CD1c-positive myeloid dendritic cell (primary cell): ENCODE measurements around the gene RTN4R.
A peak's percentile ranks its signal among the peaks of the same experiment; 100 is the strongest.

Experiments used
- DNase-seq: peaks from one replicate; pipeline ENCODE4 v3.0.0-alpha.2; 2016; ENCODE audit errors: extremely low spot score

The RTN4R gene

DNA sequence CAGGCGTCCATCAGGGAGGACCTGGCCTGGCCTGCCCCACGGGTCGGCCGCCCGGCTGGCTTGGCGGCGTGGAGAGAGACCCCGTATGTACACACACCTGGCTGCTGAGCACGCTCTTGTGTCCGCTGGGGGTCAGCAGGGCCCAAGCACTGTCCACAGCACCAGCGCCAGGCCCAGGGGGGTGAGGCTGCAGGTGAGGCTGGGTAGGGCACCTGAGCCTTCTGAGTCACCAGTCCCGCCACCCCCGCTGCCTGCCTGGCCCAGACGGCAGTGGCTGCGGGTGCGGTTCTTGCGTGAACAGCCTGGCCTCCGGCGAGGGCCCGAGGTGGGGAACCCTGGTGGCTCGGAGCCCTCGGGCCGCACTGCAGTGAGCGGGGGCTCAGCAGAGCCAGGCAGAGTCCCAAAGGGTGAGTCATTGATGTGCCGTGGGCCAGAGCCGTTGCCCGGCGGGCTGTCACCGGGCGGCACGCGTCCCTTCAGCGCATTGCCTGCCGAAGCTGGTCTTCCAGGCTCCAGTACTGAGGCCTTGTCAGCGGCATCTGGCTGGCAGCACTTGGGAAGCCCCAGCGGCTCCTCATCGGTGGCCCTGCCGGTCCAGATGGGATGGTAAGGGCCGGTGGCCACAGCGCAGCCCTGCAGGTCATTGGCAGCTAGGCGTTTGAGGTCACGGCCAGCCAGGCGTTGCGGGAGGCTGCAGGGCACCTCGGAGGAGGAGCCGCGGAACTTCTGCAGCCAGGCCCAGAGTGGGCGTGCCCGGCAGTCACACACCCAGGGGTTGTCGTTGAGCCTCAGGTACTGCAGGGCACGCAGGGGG, 26.3 kb downstream of the RTN4R start:
- DNase-seq = no peak

DNA sequence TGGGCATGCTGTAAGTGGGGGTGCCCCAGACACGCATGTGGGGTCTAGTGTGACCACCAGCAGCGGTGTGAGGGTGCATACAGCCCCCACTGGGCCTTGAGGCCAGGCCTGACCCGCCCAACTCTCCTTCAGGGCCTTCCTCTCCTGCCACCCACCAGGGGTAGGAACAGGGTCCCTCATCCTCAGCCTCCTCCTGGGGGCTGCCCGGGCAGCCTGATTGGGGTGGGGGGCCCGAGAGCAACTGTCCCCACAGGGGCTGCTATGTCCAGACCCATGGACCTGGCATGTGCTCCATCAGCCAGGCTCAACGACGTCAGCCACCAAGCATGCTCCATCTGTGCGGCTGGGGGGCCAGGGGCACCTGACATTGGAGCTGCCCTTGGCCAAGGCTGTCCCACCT, 27.2 kb downstream of the RTN4R start:
- no peak for DNase-seq

DNA sequence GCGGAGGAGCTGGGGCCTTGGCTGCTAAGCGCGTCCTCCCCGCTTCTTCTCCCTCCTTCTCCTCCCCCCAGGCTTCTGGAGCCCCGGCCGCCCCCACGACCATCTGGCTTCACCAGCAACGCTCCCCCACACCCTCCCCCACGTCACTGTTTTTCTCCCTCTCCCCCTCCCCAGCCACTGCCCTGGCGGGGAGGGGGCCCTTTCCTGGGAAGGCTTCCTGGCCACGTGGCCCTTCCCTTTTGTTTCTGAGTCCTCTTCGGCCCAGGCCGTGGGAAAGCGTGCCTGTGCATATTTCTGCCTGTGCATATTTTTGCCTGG, 27.7 kb downstream of the RTN4R start:
- no peak for DNase-seq

DNA sequence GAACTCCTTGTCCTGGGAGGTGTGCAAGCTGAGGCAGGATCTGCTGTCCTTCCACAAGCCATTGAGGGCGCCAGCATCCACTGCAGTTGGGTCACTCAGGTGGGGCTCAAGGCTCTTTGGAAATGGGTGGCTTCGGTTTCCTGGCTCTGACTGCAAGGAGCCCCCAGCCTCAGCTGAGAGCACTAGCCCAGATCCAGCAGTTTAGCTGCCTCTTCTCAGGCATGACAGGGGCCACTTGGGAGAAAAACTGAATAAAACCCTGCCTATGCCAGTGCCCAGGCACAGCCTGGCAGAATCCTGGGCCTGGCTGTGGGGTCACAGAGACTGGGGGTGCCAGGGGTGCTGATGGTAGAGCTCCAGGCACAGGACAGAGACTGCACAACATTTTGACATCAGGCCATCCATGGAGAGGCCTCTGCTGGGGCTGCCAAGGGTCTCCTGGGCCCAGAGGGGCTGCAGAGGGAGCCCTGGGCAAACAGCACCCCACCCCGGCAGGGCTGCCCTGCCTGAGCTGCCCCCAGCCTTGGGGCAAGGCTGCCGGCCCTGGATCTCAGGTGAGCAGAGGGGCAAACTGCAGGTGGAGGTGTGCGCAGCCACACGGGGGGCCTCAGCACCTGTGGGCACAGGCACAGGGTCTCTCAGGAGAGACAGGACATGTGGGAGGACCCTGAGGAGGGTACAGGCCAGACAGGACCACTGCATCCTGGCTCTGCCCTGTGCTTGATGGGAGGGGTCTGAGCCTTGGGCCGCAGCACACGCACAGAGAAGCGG, 28.3 kb downstream of the RTN4R start:
- no peak for DNase-seq

DNA sequence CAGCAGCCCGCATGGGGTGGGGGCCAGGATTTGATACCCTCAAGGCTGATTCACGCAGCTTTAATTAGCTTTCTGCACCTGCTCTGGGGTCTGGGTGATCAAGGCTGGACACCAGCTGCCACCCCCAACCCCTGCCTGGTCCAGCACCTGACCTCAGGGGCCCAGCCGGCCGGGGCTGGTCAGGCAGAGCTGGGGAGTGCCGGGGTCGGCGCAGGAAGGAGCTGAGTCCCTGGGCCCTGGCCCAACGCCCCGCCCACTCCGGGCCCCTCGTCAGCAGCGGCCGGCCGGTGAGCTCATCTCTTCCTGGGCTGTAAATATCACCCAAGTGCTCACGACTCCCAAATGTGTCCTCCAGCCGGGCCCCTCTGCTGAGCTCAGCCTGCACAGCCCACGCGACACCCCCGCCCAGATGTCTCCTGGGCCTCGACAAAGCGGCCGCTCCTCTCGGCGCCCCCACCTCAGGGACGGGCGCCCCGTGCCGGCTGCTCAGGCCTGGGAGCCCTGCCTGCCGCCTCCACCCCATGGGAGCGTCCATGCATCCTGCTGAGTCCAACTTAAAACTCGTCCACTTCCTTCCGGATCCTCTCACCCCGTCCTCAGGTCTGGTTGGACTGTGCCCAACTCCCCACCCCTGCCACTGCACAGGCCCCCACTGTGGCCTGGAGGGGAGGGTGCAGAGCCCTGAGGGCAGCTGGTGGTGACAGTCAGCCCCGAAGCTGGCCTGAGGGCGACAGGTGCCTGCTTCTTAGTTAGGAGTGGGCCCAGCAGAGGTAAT, 29.0 kb downstream of the RTN4R start:
- DNase-seq = no peak

DNA sequence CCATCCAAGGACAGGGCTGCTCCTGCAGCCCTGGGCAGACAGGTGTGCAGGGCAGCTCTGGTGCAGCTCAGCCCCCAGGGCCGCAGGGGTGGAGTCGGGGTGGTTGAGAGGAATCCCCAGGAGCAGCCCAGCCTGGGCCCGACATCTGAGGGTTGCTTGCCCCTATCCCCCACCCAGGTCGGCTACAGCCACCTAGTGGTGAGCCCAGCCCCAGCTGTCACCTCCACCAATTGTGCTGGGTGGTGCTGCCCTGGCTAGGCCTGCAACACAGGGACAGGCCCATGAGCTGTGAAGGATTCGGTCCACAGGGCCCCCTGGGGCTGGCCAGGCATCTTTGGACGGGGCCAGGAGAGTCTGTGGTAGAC, 29.6 kb downstream of the RTN4R start:
- peak; percentile 16 for DNase-seq

DNA sequence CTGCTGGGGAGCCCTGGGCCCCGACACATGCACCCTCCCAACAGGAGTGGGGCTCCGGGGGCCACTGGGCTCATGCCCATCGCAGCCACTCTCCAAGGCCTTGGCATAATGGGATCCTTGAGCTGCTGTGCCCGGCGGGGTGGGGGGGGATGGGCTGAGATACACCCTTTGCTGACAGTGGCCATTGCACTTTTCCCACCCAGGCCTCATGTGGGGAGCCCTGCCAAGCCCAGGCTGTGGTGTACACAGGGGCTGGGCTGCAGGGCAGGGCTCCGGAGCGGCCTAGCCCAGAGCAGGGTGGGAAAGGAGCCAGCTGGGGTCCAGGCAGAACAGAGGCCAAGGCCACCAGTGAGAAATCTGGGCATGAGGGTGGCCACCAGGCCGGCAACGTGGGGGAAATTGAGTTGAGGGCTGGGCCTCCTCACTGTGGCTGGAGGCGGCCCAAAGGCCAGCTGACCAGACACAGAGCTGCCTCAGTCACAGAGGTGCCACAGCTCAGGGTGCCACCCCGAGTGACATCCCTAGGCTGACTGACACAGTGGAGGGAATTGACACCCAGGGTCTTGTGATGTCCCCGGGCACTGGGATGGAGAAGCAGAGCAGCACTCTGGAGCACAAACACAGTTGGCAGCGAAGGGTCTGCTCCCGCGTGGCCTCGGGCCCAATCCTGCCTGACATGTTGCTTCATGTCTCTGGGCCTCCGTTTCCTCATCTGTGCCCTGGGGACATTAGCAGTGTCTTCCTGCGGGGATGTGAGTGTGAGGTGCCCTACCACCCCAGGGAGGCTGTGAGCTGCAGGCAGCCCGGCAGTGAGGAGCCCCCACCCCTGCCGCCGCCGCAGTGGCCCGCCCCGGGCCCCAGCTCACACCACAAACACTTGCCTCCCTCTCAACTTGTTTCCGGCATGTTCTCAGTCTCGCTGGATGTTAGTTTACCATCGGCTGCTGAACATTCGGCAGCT, 30.4 kb downstream of the RTN4R start:
- no peak for DNase-seq

DNA sequence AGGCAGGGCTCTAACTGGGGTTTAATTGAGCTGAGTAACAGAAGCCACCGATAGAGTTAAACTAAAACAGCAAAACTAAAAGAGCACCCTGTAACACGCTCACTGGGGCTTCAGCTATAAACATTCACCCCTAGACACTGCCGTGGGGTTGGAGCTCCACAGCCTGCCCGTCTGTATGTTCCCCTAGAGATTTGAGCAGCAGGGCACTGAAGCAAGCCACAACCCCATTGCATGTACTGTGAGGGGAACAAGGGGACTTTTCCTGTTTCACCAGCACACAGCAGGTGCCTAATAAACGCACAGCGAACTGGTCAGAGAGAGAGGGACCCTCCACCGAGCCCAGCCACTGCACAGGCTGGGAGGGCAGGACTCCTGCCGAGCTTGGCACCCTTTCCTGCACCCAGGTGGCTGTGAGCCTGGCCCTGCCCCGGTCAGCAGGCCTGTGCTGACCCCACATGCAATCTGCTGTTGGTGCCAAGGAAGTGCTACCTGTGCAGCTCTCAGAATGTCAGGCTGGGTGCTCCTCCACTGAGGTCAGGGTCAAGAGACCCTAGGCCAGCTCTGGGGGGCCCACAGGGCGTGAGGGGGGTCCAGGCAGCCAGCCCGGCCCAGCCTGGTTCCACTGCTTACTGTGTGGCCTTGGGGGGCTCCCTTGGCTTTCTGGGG, 31.9 kb downstream of the RTN4R start:
- DNase-seq = no peak

DNA sequence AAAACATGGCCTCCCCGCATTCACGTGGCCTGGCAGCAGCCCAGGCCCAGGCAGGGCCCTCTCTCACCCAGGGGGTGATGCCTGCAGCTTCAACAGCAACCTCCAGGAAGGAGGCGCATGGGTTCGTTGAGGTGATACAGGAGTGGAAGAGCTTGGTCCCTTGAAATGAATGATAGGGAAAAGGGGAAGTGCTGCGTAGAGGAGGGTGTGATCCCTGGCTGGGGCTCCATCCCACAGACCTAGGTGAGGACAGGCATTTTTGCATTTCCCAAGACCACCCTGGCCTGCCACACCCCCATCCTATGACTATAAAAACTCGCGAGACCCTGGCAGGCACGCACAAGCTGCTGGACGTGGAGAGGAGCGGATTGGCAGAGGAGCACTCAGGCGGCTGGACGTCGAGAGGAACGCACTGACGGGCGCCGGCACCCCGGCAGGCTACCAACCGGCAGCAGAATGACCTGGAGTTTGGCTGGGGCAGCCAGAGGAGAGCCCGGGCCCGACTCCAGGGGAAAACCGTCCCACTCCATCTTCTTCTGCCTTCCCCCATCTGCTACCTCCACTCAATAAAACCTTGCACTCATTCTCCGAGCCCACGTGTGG, 32.6 kb downstream of the RTN4R start:
- no peak for DNase-seq

DNA sequence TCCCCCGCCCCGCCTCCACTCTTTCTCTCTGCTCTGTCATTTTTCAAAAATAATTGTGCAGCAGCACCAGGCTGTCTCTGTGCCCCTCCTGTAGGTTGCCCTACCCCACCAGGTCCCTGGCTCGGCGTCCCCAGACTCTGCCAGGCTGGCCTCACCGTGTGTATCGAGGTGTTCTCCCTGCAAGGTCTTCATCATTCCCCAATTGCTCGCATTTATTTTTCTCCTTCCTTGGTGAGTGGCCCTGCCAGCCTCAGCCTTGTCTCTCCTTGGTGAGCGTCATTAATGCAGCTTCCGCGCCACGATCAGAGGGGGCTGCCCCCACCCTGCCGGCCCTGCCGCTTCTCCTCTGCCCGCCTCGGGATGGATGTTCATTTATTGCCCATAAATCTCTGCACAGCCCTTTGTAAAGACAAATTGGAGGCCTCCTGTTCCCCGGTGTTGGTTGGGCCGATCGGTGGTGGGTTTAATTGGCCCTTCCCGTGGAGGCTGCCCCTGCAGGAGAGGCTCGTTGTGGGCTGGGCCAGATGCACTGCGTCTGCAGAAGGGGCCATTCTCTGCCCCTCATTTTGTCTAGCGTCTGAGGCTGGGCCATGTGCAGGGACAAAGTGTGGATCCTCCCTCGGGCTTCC, 33.2 kb downstream of the RTN4R start:
- DNase-seq = no peak

DNA sequence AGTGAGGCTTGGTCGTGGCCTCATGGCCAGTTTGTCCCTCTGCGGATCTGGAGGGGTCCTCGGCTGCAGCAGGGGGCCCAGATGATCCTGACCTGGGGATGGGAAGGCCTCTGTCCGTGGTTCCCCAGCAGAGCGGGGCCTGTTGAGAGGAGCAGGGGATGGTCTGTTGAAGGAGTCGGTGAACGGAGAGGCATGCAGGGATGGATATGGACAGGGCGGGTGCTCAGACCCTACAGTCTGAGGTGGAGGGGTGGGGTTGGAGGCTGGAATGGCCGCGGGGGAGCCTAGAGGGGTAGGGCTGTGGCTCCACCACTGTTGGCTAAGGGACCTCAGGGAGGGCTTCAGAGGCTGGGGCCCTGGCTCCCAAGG, 33.8 kb downstream of the RTN4R start:
- DNase-seq = no peak

DNA sequence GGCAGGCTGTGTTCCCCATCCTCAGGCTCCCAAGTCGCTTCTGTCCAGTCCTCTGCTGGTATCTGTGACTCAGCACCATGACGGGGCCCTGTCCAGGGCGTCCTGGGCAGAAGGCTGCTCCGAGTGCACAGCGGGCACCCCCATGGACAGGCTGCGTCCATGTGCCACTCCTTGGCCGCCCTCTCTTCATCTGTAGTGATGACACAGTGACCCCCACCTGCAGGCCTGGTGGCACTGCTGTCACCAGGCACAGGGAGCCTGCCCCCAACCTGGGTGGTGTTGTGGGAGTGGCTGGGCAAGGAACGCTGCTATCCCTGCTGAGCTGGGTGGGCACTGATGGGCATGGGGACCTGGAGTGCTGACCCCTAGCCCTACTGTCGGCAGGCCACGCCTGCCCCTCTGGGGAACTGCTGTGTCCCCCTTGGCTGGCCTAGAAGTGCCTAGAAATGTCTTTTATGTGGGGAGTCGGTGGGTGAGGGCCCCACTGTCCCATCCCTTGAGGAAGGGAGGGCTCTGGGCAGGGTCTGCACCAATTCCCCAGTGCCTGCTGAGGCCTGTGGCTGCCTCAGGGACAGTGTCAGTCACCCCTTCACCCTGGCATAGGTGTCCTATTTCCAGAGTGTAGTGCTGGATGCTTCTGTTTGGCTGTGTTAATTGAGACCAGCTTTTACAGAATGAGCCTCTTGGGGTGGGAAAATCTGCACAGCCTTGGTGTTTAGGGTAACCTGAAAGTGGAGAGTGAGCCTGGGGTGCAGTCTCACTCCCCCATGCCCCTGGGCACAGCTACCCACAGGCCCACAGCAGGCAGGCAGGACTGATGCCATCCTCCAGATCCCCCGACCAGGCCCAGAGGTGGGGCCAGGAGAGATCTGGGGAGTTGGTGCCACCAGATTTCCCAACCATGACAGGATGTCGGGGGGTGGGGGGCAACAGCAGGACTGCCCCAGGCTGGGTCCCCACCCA, 34.5 kb downstream of the RTN4R start:
- no peak for DNase-seq

DNA sequence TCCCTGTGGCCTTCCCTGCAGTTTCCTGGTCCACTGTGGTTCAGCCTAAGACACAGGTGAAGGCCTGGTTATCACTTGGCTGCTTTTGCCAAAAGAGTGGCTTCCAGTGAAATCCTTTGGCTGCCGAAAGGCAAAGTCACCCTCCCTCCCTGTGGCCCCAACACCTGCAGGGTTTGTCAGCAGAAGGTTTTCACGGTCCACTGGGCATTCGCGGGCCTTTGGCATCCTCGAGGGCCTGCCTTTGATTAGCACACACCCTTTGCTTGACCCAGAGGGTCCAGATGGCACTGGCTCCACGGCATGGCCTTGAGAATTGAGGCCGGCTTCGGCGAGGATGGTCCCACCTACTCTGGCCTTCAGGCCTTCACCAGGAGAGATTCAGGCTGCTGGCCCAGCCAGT, 35.3 kb downstream of the RTN4R start:
- DNase-seq = no peak

DNA sequence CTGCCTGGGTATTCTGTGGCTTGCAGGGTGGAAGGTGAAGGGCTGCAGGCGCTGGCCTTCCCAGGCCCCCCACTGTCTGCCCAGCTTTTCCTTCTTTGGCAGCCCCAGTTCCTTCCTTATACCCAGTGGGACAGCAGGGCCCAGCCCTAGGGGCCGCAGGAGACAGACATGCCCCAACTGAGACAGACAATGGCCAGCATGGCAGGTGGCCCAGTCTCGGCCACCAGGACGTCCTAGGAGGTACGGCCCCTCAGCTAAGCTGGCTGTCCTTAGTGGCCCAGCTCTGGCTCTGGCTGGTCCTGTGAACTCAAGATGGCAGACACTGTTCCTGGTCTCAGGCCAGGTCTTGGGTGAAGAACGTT, 35.9 kb downstream of the RTN4R start:
- DNase-seq = no peak

DNA sequence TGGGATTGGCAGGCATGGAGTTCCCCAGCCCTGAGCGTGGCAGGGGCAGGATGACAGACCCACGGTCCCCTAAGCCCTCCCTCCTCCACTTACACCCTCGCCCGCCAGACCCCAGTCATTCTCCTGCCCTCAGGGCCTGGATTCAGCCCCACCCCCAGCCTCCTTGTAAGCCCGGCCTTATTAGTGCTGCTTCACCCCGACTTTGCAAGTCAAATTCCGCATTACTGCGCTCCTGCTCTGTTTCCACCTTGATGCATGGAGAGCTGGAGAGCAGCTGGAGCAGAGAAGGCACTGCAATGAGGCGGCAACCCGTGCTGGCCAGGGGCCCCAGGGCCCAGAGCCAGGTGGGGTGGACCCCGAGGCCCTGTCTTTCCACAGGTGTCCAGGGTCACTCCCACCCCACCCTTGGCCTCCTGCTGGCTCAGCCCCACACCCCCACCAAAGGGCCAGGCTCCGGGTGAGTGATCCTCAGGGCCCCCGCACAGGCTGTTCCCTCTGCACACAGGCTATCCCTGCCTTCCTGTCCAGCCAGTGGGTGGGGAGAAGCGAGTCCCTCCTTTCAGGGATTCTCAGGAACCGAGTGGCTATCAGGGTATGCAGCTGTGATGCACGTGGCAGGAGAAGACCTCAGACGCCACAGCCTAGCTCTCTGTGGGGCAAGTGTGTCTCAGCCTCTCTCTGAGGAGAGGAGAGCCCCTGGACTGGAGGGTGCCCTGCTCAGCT, 36.4 kb downstream of the RTN4R start:
- no peak for DNase-seq

DNA sequence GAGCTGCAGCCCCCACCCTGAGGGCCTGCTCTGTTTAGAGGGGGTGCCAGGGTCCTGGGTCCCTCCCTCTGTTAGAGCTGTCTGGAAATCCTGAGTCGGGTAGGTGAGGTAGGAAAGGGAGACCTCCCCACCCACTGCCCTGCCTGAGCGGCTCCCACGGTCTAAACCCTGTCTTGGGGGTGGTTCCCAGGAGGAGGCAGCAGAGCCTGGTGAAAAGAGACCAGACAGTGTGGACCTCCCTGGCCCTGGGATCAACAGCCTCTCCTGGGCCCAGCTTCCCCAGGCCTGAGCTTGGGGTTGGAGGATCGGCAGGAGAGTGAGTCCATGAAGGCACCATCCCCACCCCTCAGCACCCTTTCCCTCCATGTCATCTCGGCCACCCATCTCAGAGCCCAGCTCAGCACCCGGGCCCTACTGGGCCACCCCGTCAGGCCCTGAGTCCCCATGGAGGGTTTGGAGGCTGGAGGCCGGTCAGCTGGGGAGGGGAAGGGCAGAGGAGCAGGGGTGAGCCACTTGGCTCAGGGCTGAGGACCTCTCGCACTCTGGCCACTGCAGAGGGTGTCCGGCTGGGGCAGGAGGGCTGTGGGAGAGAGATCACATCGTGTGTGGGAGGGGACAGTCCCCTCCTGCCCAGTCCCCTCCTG, 37.2 kb downstream of the RTN4R start:
- no peak for DNase-seq

DNA sequence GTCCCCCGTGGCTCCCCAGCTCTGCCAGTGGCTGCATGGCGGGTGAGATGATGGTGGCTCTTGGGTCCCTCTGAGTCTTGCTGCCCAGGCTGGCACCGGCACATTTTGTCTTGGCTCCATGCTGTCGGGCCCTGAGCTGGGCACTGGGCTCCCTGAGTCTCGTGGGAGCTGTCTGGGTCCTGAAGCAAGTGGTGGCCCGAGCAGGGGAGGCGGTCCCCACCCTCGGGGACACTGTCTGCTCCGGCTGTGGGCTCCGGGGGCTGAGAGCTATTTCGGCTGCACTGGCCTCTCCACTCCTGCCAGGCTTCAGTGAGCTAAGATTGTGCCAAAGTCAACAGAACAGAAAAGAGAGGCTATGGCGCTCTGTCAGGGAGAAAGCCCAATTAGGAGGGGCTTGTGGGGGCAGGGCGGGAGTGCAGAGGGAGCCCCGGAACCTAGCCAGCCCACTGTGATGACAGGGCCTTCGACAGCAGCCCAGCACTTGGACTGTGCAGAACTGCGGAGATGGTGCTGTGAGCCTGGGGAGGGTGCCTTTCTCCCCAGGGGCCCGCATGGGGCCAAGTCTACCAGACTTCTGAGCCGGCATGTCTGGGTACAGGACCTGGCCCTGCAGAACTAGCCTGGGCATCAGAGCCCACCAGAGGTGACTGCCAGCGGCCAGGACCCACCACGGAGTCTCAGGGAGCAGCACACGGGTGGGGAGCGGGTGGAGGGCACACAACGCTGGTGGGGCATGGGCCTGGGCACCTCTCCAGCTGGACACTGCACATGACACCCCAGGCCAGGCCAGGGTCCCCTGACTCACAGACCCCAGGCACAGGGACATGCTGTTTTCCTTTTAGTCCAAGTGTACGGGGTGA, 38.0 kb downstream of the RTN4R start:
- no peak for DNase-seq
